ENCODE results near the gene LGALS7B. TPM values are rescaled to one million over a fixed set of nuclear protein-coding genes. Genes with fewer than 3 reads are reported as not detected.
A peak's percentile ranks its signal among the peaks of the same experiment; 100 is the strongest.
"Not testable (repeated sequence)": the region's sequence is repeated elsewhere in the genome, so short reads cannot be mapped to it uniquely, and the experiment has no call there.

The LGALS7B gene
- total RNA-seq, 1 experiment from 2014 or later, result not detected

- DNase-seq (ENCODE audit: low read depth), result no peak
These were observed 30.4 kb downstream of the LGALS7B start for GRCh38 chr19:38819231-38819920.

DNA sequence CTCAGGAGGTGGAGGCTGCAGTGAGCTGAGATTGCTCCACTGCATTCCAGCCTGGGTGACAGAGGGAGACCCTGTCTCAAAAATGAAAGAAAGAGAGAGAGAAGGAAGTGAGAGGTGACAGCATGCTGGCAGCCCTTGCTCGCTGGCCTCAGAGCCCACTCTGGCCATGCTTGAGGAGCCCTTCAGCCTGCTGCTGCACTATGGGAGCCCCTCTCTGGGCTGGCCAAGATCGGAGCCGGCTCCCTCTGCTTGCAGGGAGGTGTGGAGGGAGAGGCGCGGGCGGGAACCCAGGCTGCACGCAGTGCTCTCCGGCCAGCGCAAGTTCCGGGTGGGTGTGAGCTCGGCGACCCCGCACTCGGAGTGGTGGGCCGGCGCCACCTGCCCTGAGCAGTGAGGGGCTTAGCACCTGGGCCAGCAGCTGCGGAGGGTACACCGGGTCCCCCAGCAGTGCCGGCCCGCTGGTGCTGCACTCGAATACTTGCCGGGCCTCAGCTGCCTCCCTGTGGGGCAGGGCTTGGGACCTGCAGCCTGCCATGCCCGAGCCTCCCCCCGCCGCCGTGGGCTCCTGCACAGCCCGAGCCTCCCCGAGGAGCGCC, 32.3 kb downstream of the LGALS7B start:
- DNase-seq (ENCODE audit: low read depth), result not testable (repeated sequence)

DNA sequence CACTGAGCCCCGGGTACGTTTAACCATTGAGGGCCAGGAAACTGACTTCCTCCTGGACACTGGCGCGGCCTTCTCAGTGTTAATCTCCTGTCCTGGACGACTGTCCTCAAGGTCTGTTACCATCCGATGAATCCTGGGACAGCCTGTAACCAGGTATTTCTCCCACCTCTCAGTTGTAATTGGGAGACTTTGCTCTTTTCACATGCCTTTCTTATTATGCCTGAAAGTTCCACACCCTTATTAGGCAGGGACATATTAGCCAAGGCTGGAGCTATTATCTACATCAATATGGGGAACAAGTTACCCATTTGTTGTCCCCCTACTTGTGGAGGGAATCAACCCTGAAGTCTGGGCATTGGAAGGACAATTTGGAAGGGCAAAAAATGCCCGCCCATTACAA, 36.9 kb downstream of the LGALS7B start:
- not testable (repeated sequence) for DNase-seq (ENCODE audit: low read depth)

DNA sequence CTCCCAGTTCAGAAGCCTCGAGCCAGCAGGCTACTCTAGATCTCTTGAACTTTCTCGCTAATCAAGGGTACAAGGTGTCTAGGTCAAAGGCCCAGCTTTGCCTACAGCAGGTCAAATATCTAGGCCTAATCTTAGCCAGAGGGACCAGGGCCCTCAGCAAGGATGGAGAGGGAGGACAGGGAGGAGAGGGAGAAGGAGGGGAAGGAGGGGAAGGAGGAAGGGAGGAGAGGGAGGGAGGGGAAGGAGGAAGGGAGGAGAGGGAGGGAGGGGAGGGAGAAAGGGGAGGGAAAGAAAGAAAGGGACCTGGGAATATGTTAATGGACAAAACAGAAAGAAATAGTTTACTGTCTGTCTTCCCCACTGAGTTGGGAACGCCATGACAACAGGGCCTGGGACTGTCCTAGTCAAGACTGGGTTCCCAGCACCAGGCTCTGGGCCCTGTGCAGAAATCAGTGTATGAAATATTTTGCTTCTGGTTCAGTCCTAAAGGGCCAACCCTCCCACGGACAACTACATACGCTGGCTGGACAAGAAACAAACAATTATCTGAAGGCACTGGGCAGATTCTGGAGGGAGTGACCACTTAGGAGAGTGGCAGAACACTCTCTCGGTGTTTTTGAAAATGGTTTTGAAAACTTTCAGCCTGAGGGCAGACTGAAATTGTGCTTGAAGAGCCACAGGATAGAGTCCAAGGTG, 38.0 kb downstream of the LGALS7B start:
- DNase-seq (ENCODE audit: low read depth), result no peak

DNA sequence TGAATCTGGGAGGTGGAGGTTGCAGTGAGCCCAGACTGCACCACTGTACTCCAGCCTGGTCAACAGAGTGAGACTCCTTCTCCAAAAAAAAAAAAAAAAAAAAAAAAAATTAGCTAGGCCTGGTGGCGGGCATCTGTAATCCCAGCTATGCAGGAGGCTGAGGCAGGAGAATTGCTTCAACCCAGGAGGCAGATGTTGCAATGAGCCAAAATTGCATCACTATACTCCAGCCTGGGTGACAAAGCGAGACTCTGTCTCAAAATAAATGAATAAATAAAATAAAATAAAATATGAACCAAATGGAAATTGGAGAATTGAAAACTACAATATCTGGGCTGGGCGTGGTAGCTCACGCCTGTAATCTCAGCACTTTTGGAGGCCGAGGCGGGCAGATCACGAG, 40.2 kb downstream of the LGALS7B start:
- not testable (repeated sequence) for DNase-seq (ENCODE audit: low read depth)

- no peak for DNase-seq (ENCODE audit: low read depth)
These were observed 41.2 kb downstream of the LGALS7B start for GRCh38 chr19:38830039-38830733.

DNA sequence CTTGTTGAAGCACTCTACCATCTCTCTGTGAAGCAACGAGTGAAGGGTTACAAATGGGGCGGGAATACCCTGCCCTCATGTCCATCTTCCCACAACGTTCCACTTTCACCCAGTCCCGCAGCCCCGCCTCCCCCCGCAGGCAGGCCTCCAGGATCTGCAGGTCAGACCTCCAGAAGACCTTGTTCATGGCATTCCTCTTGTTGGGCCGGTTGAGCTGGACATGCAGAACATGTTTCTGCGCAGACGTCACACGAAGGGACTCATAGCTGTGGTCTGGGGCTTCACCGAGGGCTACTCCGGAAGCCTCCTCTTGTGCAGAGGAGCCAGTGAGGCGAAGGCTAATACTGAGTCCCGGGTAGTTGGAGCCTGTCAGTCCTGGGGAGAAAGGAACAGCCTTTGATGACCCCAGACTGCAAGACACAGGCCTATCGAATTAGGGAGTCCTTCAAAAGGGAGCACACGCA, 42.2 kb downstream of the LGALS7B start:
- DNase-seq (ENCODE audit: low read depth), result peak; percentile 87

DNA sequence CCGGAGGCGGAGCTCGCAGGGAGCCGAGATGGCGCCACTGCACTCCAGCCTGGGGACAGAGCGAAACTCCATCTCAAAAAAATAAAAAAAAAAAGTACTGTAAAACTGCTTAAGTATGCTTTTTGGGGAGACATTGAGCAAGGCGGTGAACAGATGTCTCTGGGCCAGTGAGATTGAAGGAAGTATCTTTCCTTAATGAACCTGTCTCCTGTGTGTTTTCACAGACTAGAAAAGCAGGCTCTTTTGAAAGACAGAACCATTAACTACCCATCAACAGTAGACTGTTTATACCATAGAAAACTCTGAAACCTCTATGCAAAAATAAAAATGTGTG, 44.1 kb downstream of the LGALS7B start:
- no peak for DNase-seq (ENCODE audit: low read depth)

DNA sequence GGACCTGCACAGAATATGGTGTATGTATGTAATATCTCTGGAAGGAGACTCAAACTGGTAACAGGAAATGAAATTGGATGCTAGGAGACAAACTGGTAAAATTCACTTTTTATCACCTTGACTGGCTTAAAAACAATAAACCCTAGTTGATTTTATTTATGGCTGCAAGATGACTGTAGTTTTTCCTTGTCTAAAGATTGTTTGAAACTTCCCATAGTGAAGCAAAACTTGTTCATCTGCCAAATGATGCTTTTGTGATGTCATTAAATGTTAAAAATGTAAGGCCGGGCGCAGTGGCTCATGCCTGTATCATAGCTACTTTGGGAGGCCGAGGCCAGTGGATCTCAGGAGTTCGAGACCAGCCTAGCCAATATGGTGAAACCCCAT, 45.1 kb downstream of the LGALS7B start:
- no peak for DNase-seq (ENCODE audit: low read depth)

GRCh38 chr19:38834590-38834989, 45.6 kb downstream of the LGALS7B start:
- no peak for DNase-seq (ENCODE audit: low read depth)

DNA sequence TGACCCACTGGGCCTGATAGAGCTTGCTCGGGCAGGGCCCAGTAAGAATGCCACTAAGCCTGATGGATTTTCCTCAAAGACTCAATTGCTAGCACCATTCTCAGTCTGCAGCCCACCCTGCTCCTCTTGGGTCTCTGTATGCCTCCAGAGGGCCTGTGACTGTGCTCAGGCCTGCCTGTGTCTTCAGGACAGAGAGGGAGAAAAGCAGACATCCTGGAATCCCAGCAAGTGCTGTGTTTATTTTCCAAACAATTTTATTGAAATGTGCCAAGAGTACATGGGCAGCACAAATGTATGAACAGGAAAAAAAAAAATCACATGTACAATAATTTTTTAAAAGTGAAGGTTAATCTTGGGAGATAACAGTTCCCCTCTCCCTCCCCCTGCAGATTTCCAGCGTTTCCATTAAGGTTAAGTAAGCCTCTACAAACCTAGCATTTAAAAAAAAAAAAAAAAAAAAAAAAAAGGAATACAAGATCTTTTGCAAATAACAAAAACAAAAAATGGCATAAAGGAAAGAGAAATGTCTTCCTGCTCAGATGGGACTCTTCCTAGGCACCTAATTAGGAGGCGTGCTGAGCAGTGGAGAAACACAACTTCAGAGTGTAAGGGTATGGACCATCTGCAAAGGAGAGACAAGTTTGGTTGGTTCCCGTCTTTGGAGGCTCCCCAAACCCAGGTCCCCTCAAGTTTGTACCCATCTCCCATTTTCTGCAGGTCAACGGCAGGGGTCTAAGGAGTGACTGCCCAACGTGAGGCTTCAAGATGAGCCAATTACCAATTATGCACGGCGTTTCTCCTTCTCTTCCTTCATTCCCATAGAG, 47.4 kb downstream of the LGALS7B start:
- DNase-seq (ENCODE audit: low read depth), result no peak

DNA sequence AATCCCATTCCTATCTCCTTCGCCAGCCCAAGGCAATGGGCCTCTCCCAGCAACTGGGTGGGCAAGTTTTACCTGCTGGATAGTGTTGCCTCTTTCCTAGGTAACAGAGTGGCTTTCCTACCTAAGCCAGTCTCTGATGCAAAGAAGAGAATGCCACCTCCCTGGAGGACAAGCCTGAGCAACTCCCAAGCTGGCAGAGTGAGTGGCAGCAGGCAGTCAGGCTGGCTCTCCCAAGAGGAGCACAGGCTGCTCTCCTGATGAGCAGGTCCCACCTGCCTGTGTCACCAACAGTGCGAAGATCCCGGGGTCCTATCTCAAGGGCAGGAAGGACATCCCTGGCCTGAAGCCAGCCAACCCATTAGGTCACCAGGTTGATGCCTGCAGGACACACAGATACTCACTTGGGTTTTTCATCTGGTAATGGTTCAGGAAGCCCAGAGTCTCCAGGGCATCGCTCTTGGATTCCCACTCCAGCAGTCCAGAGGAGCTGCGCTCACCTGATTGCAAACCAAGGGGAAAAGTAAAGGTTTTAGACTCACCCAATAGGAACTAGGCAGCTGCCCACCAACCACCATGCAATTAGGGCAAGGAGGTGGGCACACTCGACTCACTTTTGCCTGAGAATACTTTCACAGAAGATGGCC, 48.1 kb downstream of the LGALS7B start:
- no peak for DNase-seq (ENCODE audit: low read depth)

DNA sequence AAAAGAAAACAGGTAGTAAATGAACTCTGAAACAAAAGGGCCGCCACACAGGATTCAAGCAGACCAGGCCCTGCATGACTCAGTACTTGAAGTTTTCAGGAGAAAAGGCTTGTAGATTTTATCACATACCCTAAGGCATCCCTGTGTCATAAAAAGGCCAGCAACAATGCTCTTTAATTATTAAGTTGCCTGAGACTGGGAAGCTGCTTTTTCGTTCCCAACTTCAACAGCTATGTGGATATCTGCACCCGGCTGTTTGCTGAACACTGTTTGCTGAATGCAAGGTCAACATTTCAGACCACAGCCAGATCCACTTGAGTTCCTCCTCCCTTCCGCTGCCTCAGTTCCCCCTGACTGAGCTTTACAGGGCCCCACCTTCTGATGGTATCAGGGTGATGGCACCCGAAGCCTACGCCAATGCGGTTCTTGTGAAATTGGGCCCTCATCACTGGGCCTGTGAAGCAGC, 48.7 kb downstream of the LGALS7B start:
- DNase-seq (ENCODE audit: low read depth), result no peak

DNA sequence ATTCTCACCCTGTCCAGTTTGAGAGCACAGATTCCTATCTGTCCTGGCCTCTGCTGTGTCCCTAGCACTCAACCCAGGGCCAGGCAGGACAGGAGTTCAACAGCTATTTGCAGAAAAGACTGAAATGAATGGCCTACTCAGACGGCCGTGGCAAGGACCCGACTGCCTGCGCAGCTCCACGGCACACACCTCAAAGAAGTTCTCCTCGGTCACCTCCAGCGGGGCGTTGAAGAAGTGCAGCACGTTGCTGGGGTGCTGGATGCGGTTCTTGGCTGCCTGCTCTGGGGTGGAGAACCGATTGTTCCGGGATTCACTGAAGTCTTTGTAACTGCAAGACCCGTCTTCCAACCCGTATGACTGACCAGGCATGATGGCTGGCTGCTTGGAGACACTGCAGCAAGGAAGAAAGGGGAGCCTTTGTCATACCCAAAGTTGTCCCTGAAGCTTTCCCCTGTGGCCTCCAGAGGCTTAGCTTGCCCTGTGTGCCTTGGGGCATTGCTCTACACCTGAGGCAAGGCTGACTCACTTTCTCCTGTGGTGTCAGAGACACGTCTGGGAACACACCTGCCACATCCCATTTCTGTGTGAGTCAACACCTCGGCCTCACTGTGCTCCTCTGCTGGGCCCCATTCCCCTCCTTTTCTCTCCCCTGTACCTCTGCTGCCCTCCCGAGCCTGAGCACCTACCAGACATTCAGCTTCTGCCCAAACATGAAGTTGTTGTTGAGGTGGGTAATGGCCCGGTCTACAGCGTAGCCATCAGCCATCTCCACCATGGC, 49.4 kb downstream of the LGALS7B start:
- no peak for DNase-seq (ENCODE audit: low read depth)

DNA sequence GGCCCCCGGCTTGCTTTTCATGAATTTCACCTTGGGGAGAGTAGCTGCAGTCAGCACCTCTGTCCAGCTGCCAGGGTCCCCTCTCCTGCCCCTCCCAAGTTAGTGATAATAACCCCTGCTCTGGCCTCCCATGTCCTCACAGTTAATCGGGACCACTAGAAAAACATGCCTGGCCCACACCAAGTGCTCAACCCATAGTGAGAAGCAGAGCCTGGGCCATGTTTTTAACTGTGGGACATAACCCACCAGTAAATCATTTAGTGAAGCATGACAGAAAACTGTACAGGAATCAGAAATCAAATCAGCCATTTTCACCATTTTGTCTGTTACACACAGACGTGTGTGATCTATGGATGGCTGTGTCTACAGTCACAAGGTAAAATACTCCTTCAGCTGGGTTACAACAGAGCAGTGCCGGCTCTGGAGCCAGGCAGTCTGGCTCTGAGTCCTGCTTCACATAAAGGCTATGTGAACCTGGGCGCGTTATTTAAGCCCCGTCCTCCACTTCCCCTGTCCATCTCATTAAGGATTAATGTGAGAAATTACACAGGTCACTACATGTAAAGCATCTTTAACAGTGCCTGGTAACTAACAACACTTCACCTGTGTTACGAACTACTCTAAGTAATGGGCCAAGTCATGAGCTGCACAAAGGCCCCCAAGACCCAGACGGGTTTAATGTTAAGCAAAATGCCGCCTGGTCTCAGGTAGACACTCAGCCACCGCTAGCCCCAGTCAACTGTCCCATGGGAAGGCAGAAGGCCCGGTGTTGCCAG, 50.2 kb downstream of the LGALS7B start:
- no peak for DNase-seq (ENCODE audit: low read depth)

- DNase-seq (ENCODE audit: low read depth), result no peak
These were observed 51.0 kb downstream of the LGALS7B start for GRCh38 chr19:38839816-38840582.

DNA sequence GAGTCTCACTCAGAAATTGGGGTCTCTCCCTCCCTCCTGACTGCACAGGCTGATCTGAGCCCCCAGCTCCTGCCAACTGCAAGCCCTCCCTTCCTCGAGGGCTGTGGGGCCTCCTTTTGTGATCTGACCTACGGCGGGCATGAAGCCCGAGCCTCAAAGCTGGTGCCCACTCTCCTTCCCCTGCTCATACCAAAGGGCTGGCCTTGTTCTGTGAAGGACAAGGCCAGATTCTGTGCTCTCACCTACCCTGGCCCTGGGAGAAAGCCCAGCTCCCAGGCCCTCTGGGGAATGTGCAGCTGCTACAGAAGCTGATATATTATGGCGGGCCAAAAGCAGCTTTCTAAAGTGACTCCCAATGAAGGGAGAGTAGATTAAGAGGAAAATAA, 51.6 kb downstream of the LGALS7B start:
- no peak for DNase-seq (ENCODE audit: low read depth)
